GM12891 (cell line): ENCODE results near the gene SLC16A9.

Experiments used
- DNase-seq: peaks from one replicate; pipeline ENCODE4 v3.0.0; 2011; ENCODE audit warnings: low spot score; ENCODE audit not compliant: insufficient read length
- FAIRE-seq: peaks from 2 replicates; lab custom pipeline; 2011; peaks lifted over from hg19 to GRCh38; lab: Jason Lieb, UNC
- PAX5 ChIP-seq: IDR thresholded peaks from 2 replicates; pipeline ENCODE4 v1.6.1; 2011; ENCODE audit warnings: low read length, moderate library complexity, mild to moderate bottlenecking; ENCODE audit not compliant: insufficient read depth, severe bottlenecking
- POLR2A ChIP-seq: IDR thresholded peaks from 2 replicates; pipeline ENCODE4 v1.6.1; 2011; ENCODE audit warnings: low read depth, low read length, control low read depth
- POLR2AphosphoS5 ChIP-seq: IDR thresholded peaks from 2 replicates; pipeline ENCODE4 v1.6.1; 2011; ENCODE audit warnings: low read depth, low read length, control low read depth
- POU2F2 ChIP-seq: IDR thresholded peaks from 2 replicates; pipeline ENCODE4 v1.6.1; 2011; ENCODE audit warnings: low read depth, mild to moderate bottlenecking, control low read depth, low read length, moderate library complexity
- SPI1 ChIP-seq: IDR thresholded peaks from 2 replicates; pipeline ENCODE4 v1.6.1; 2011; ENCODE audit warnings: low read depth, low read length, control low read depth
- TAF1 ChIP-seq: IDR thresholded peaks from 2 replicates; pipeline ENCODE4 v1.6.1; 2011; ENCODE audit warnings: low read depth, low read length, control low read depth

Gene SLC16A9

GRCh38 chr10:59621771-59622170 lies 87.9 kb downstream of the SLC16A9 start:
- no peak for FAIRE-seq
- TF ChIP-seq TAF1 (no peak), POU2F2 (no peak)
- no peak for DNase-seq

GRCh38 chr10:59618666-59619065 lies 91.0 kb downstream of the SLC16A9 start:
- TF ChIP-seq POLR2AphosphoS5 (no peak), SPI1 (no peak), PAX5 (no peak), TAF1 (no peak), POLR2A (no peak), POU2F2 (no peak)
- FAIRE-seq = no peak

GRCh38 chr10:59617996-59618395 lies 91.7 kb downstream of the SLC16A9 start:
- DNase-seq (no peak), FAIRE-seq (no peak)
- TF ChIP-seq SPI1 = no peak
- no peak for TF ChIP-seq TAF1
- no peak for TF ChIP-seq POLR2A
- no peak for TF ChIP-seq POU2F2
- no peak for TF ChIP-seq POLR2AphosphoS5
- TF ChIP-seq PAX5 = no peak

More at GRCh38 chr10:59618666-59619065, 91.0 kb downstream of the SLC16A9 start:
- no peak for DNase-seq

GRCh38 chr10:59611048-59611447 lies 98.6 kb downstream of the SLC16A9 start:
- FAIRE-seq = no peak
- no peak for TF ChIP-seq POU2F2
- no peak for TF ChIP-seq PAX5
- TF ChIP-seq POLR2AphosphoS5 = no peak
- TF ChIP-seq TAF1 = no peak
- no peak for DNase-seq

- DNase-seq = no peak
- FAIRE-seq = no peak
- no peak for TF ChIP-seq SPI1
- no peak for TF ChIP-seq POU2F2
- TF ChIP-seq PAX5 = no peak
- no peak for TF ChIP-seq POLR2AphosphoS5
- no peak for TF ChIP-seq TAF1
- no peak for TF ChIP-seq POLR2A
Measured at GRCh38 chr10:59607970-59608369, 101.7 kb downstream of the SLC16A9 start.

GRCh38 chr10:59606551-59606961 lies 103.1 kb downstream of the SLC16A9 start:
- TF ChIP-seq SPI1 = no peak
- no peak for TF ChIP-seq POLR2AphosphoS5
- no peak for TF ChIP-seq POU2F2
- TF ChIP-seq TAF1 = no peak
- no peak for TF ChIP-seq PAX5
- no peak for TF ChIP-seq POLR2A
- DNase-seq (no peak), FAIRE-seq (no peak)

GRCh38 chr10:59601985-59602384 lies 107.7 kb downstream of the SLC16A9 start:
- DNase-seq (no peak), FAIRE-seq (no peak)
- TF ChIP-seq POLR2AphosphoS5 = no peak
- no peak for TF ChIP-seq PAX5
- no peak for TF ChIP-seq POU2F2
- no peak for TF ChIP-seq SPI1
- no peak for TF ChIP-seq POLR2A
- no peak for TF ChIP-seq TAF1
